Left lung (tissue), 10 donors: ENCODE measurements around the gene CNNM3. TPM values are rescaled to one million over a fixed set of nuclear protein-coding genes. Genes with fewer than 3 reads are reported as not detected.
"Not testable (repeated sequence)": the region's sequence is repeated elsewhere in the genome, so short reads cannot be mapped to it uniquely, and the experiment has no call there.

Experiments used
- ATAC-seq: fragments of 200-7000 bp; cut with Tn5 transposase; one replicate; pipeline ENCODE4 v1.9.1; 2020; ENCODE audit warnings: moderate library complexity
- DNase-seq, 4 donors: peaks; one replicate each; pipeline ENCODE4 v3.0.0-alpha.2; 2013 to 2020
- H3K27ac ChIP-seq, 2 donors: fragments of 200-600 bp; sonication (generic) in 1 of 2; one replicate each; pipeline versions ENCODE4 v1.5.0 to v1.8.0; 2020 to 2021
- H3K27me3 ChIP-seq, 2 donors: fragments of 200-600 bp; sonication (generic) in 1 of 2; one replicate each; pipeline versions ENCODE4 v1.5.0 to v1.8.0; 2020 to 2021
- H3K36me3 ChIP-seq, 2 donors: fragments of 200-600 bp; sonication (generic) in 1 of 2; one replicate each; pipeline versions ENCODE4 v1.5.0 to v1.8.0; 2020 to 2021
- H3K4me1 ChIP-seq, 2 donors: fragments of 200-600 bp; one replicate each; pipeline ENCODE4 v1.8.0; 2021
- H3K4me3 ChIP-seq, 2 donors: fragments of 200-600 bp; sonication (generic) in 1 of 2; one replicate each; pipeline versions ENCODE4 v1.5.0 to v1.8.0; 2020 to 2021; ENCODE audit warnings: mild to moderate bottlenecking in 1 of 2
- H3K9me3 ChIP-seq, 2 donors: fragments of 200-600 bp; sonication (generic) in 1 of 2; one replicate each; pipeline versions ENCODE4 v1.5.0 to v1.8.0; 2020 to 2021
- CTCF ChIP-seq, 2 donors: fragments of 200-600 bp; sonication (generic) in 1 of 2; IDR thresholded peaks; one replicate each; pipeline versions ENCODE4 v1.5.0 to v1.8.0; 2021; ENCODE audit warnings: antibody characterized with exemption in 2 of 2
- intact Hi-C, 2 donors: fragments of 100-400 bp; cut with DNase I; formaldehyde crosslinking; loops; one replicate each; pipeline versions ENCODE4 v1.11.2 to v1.14.2; 2022
- polyA plus RNA-seq, 6 donors: library from polyadenylated mRNA; unstranded; fragments of 120-200 nt; gene quantifications; one replicate each; pipeline ENCODE4 v1.2.1, GENCODE V29; 2013; ENCODE audit not compliant: insufficient read length in 6 of 6
- total RNA-seq, 2 donors: library from RNA; stranded (reverse); fragmentation: NEBNext Ultra II Directional; extraction: Animal tissue kit (Norgen Biotek cat#: 25700); gene quantifications; one replicate each; pipeline ENCODE4 v1.2.1, GENCODE V29; 2021
- donor health status: DM: no; HTN: yes; CAD: no.
- donor health status: DM: no; HTN: no; CAD: no.

CNNM3 gene
- total and polyA plus RNA-seq, 8 donors = 24.8 to 37.9 (median 32.2) TPM

- intact Hi-C loops = no loop called here
These were observed 13.3 kb upstream of the CNNM3 start for GRCh38 chr2:96802721-96803120.

DNA sequence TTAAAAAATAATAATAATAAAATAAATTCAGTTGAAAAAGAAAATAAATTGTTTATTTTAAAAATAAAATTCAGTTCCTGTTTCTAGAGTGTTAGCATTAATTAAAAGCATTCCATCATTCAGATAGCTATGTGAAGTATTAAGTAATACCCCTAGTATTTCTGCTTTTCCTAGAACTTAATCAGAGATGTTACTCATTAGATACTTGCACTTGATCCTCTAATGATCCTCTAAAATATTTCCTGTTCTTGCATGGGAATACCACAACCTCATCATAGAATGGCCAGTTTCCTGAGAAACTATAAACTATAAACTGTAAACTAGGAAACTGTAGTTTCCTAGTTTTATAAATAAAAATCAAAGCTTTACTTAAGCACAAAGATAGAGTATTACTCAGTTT lies 11.1 kb upstream of the CNNM3 start:
- no peak overlapping the region for H3K4me3 ChIP-seq
- no peak for DNase-seq
- no peak for TF ChIP-seq CTCF (IDR thresholded peaks at IDR 0.05)
- no peaks in the 10 kb centered on the region for H3K9me3 ChIP-seq
- H3K27ac ChIP-seq = no peak overlapping the region
- peaks cover 0 to 14% of the 10 kb centered on the region in 2 donors for H3K36me3 ChIP-seq
- no peak for ATAC-seq
- peaks cover 0 to 8% of the 10 kb centered on the region in 2 donors for H3K4me1 ChIP-seq
- intact Hi-C loops = no loop called here
- no peaks in the 10 kb centered on the region for H3K27me3 ChIP-seq

More at GRCh38 chr2:96802721-96803120, 13.3 kb upstream of the CNNM3 start:
- no peaks in the 10 kb centered on the region for H3K27me3 ChIP-seq
- TF ChIP-seq CTCF (IDR thresholded peaks at IDR 0.05) = no peak
- H3K4me1 ChIP-seq = peaks cover 0 to 8% of the 10 kb centered on the region in 2 donors
- ATAC-seq (no peak), DNase-seq (peak in 1 of 4 donors; percentile 50)
- H3K27ac ChIP-seq = no peak overlapping the region
- H3K36me3 ChIP-seq = peaks cover 0 to 22% of the 10 kb centered on the region in 2 donors
- H3K4me3 ChIP-seq = no peak overlapping the region
- no peaks in the 10 kb centered on the region for H3K9me3 ChIP-seq

- DNase-seq = peak in 1 of 4 donors; percentile 10
- ATAC-seq, intact Hi-C loops, H3K27ac ChIP-seq, H3K9me3 ChIP-seq, H3K27me3 ChIP-seq, H3K4me3 ChIP-seq, H3K4me1 ChIP-seq: not testable (repeated sequence)
- peaks cover 0 to 21% of the 10 kb centered on the region in 2 donors for H3K36me3 ChIP-seq
These were observed 10.1 kb upstream of the CNNM3 start for GRCh38 chr2:96805946-96806345.

DNA sequence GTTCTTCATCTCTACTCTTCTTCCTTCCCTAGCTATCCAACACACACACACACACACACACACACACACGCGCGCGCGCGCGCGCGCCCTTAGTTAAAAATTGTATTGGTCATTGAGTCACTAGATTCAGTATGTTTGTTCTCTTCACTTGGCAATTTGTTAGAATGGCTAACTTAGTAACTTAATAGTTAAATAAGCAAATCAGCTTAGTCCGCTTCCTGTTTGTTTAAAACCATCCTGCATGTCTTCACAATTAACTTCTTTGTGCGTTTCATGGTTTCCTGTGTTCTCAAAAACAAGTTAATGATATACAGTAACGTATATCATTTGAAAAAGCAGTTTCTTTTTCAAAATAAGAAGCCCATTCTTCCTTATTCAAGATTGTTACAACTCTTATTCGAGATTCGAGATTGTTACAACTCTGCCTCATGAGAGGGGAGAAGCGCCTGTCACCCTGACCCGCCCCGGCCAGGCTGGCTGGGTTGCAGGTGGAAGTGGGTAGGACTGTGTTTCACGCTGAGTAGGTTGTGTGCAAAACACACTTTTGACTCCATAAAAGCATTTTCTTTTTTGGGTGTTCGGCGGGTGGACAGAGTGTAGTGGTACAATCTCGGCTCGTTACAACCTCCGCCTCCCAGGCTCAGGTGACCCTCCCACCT lies 9.5 kb upstream of the CNNM3 start:
- Histone ChIP-seq H3K9me3 (no peaks in the 10 kb centered on the region), H3K27ac (peak overlapping the region in 1 of 2 donors; percentile 33), H3K4me1 (no peaks in the 10 kb centered on the region), H3K36me3 (peaks cover 0 to 21% of the 10 kb centered on the region in 2 donors), H3K27me3 (no peaks in the 10 kb centered on the region), H3K4me3 (no peak overlapping the region)
- intact Hi-C loops = no loop called here
- TF ChIP-seq CTCF (IDR thresholded peaks at IDR 0.05) = no peak
- DNase-seq = peak in 1 of 4 donors; percentile 63
- ATAC-seq = no peak

GRCh38 chr2:96807127-96807471 lies 9.0 kb upstream of the CNNM3 start:
- no peak for TF ChIP-seq CTCF (IDR thresholded peaks at IDR 0.05)
- H3K9me3 ChIP-seq = no peaks in the 10 kb centered on the region
- no peak overlapping the region for H3K4me3 ChIP-seq
- intact Hi-C loops = no loop called here
- no peaks in the 10 kb centered on the region for H3K4me1 ChIP-seq
- peaks cover 0 to 21% of the 10 kb centered on the region in 2 donors for H3K36me3 ChIP-seq
- no peak for ATAC-seq
- no peaks in the 10 kb centered on the region for H3K27me3 ChIP-seq
- peak overlapping the region in 1 of 2 donors; percentile 33 for H3K27ac ChIP-seq
- DNase-seq = peak in 1 of 4 donors; percentile 29
